ENCODE results near the gene PHF2. TPM values are rescaled to one million over a fixed set of nuclear protein-coding genes. Genes with fewer than 3 reads are reported as not detected.

PHF2 gene
- polyA plus RNA-seq, 3 donors: 0.40 to 16.0 (median 0.97) TPM

DNA sequence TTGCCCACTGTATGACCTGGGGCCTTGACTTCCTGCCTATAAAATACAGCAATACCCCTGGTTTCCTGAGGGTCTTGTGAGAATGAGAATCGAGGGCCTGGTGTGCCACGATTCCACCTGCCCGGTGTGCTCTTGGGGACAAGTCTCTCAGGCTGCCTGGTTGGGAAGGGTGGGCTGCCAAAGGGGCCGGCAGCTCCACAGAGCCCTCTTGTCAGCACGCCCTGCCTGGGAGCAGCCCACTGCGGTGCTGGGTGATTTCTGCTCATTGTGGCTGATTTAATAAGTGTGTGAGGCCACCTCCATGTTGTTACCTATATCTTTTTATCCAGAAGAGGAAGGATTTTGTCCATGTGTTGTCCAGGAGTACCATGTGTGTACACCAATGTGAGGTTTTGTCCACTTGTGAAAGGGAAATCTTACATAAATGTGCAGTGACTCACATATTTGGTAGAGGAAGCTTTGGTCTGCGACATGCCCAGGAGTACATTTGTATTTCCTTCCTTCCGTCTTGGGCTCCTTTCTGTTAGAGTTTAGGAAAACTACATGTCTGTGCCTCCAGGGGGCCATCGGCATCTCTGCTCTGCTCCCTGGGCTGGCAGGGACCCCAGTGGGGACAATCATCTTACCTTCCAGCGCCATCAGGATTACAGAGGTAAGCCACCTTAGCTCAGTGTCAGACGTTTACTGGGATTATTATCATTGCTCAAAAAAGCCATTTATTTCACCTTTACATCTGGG is 108.6 kb downstream of the PHF2 start:
- no peak overlapping the region for H3K4me2 ChIP-seq (replicated peaks; ENCODE audit: extremely low read depth, low read length, poor library complexity, severe bottlenecking)

More for the DNA sequence above, 108.6 kb downstream of the PHF2 start:
- intact Hi-C loops (cut with micrococcal nuclease): no loop called here
- peaks cover 3 to 8% (median 8%) of the 10 kb centered on the region in 3 donors for H3K27me3 Mint-ChIP-seq (ENCODE audit: low read depth in 3 of 3)
- peaks cover 3 to 16% (median 11%) of the 10 kb centered on the region in 7 donors for H3K9me3 Mint-ChIP-seq
- peak overlapping the region in 1 of 7 donors; percentile 50 for H3K27ac Mint-ChIP-seq
- no peak for TF ChIP-seq CTCF (IDR thresholded peaks at IDR 0.05)
- Histone ChIP-seq H3K4me1 (ENCODE audit: control insufficient read depth in 1 of 2, insufficient read depth in 2 of 2, low read length in 2 of 2) (no peaks in the 10 kb centered on the region), H4K20me1 (ENCODE audit: insufficient read depth, low read length) (no peaks in the 10 kb centered on the region), H3K79me2 (ENCODE audit: insufficient read depth, low read length) (no peaks in the 10 kb centered on the region), H2AFZ (ENCODE audit: insufficient read depth, low read depth, low read length, poor library complexity, severe bottlenecking) (no peak overlapping the region), H3K4me3 (replicated peaks in 1 of 3; ENCODE audit: low read depth in 2 of 3, low read length in 3 of 3) (no peak overlapping the region), H3K9ac (ENCODE audit: insufficient read depth, low read length, poor library complexity, severe bottlenecking) (no peak overlapping the region), H3K9me3 (replicated peaks in 1 of 2; ENCODE audit: control insufficient read depth in 1 of 2, insufficient read depth in 1 of 2, low read length in 2 of 2) (peaks cover 0 to 12% of the 10 kb centered on the region in 2 donors), H3K36me3 (replicated peaks in 1 of 2; ENCODE audit: control insufficient read depth in 1 of 2, insufficient read depth in 2 of 2, low read length in 2 of 2) (no peaks in the 10 kb centered on the region), H3K27me3 (ENCODE audit: control insufficient read depth in 2 of 2, insufficient read depth in 2 of 2, low read length in 2 of 2) (no peaks in the 10 kb centered on the region), H3K27ac (ENCODE audit: low read depth in 1 of 2, low read length in 2 of 2) (no peak overlapping the region)
- H3K4me3 Mint-ChIP-seq: no peak overlapping the region
- no peaks in the 10 kb centered on the region for H3K36me3 Mint-ChIP-seq
- no peak for DNase-seq
- 35% methylated on average over 6 of the region's 11 CpGs for WGBS (ENCODE audit: insufficient coverage)
- peaks cover 5% of the 10 kb centered on the region for H3K4me1 Mint-ChIP-seq

All from CD14-positive monocyte (primary cell).